H9 (cell line): ENCODE measurements around the gene TEX19. TPM values are rescaled to one million over a fixed set of nuclear protein-coding genes. Genes with fewer than 3 reads are reported as not detected.

Source experiments
- DNase-seq: peaks from one replicate; pipeline ENCODE4 v3.0.0-alpha.2; 2017
- H2AFZ ChIP-seq: one replicate; pipeline ENCODE4 v1.6.1; 2013; ENCODE audit warnings: mild to moderate bottlenecking, low read length, control low read depth, moderate library complexity
- H2AK5ac ChIP-seq: 2 replicates; pipeline ENCODE4 v1.6.1; 2013; ENCODE audit warnings: low read length, control low read depth, mixed read lengths; ENCODE audit not compliant: insufficient read length
- H2BK120ac ChIP-seq: one replicate; pipeline ENCODE4 v1.6.1; 2013; ENCODE audit warnings: low read depth, mild to moderate bottlenecking, low read length, control low read depth, inconsistent platforms; ENCODE audit not compliant: poor library complexity, severe bottlenecking
- H2BK12ac ChIP-seq: 2 replicates; pipeline ENCODE4 v1.6.1; 2013; ENCODE audit warnings: low read length, control low read depth, mixed read lengths, low read depth; ENCODE audit not compliant: insufficient read length
- H2BK15ac ChIP-seq: 2 replicates; pipeline ENCODE4 v1.6.1; 2013; ENCODE audit warnings: low read depth, low read length, control low read depth
- H2BK20ac ChIP-seq: one replicate; pipeline ENCODE4 v1.6.1; 2013; ENCODE audit warnings: low read depth, mild to moderate bottlenecking, low read length, control low read depth, inconsistent platforms; ENCODE audit not compliant: poor library complexity, severe bottlenecking
- H2BK5ac ChIP-seq: 2 replicates; pipeline ENCODE4 v1.6.1; 2013; ENCODE audit warnings: low read length, control low read depth, mixed read lengths; ENCODE audit not compliant: insufficient read length
- H3K14ac ChIP-seq: 2 replicates; pipeline ENCODE4 v1.6.1; 2013; ENCODE audit warnings: low read length, control low read depth; ENCODE audit not compliant: insufficient read depth
- H3K18ac ChIP-seq: 2 replicates; pipeline ENCODE4 v1.6.1; 2013; ENCODE audit warnings: low read depth, mild to moderate bottlenecking, mixed read lengths, low read length, control low read depth; ENCODE audit not compliant: insufficient read length
- H3K23ac ChIP-seq: 2 replicates; pipeline ENCODE4 v1.6.1; 2013; ENCODE audit warnings: low read length, control low read depth, mixed read lengths, low read depth; ENCODE audit not compliant: insufficient read length
- H3K23me2 ChIP-seq: 2 replicates; pipeline ENCODE4 v1.6.1; 2013; ENCODE audit warnings: low read depth, mild to moderate bottlenecking, mixed read lengths, low read length, control low read depth; ENCODE audit not compliant: insufficient read length, poor library complexity, severe bottlenecking
- H3K27ac ChIP-seq: 2 replicates; pipeline ENCODE4 v1.5.1; 2013; ENCODE audit warnings: low read length, control low read depth, mixed read lengths, low read depth; ENCODE audit not compliant: insufficient read length
- H3K27me3 ChIP-seq: 2 replicates; pipeline ENCODE4 v1.6.1; 2013; ENCODE audit warnings: low read length, control low read depth, inconsistent platforms; ENCODE audit not compliant: insufficient read depth
- H3K4ac ChIP-seq: 2 replicates; pipeline ENCODE4 v1.6.1; 2013; ENCODE audit warnings: low read depth, mild to moderate bottlenecking, control low read depth, inconsistent platforms, low read length, moderate library complexity
- H3K4me1 ChIP-seq: 2 replicates; pipeline ENCODE4 v1.6.1; 2013; ENCODE audit warnings: low read length, control low read depth, inconsistent platforms; ENCODE audit not compliant: insufficient read depth
- H3K4me2 ChIP-seq: 2 replicates; pipeline ENCODE4 v1.6.1; 2013; ENCODE audit warnings: low read length, control low read depth, mixed read lengths; ENCODE audit not compliant: insufficient read length, insufficient read depth
- H3K56ac ChIP-seq: 2 replicates; pipeline ENCODE4 v1.6.1; 2013; ENCODE audit warnings: low read depth, mild to moderate bottlenecking, mixed read lengths, low read length, control low read depth; ENCODE audit not compliant: insufficient read length
- H3K79me1 ChIP-seq: 2 replicates; pipeline ENCODE4 v1.6.1; 2013; ENCODE audit warnings: low read depth, mild to moderate bottlenecking, moderate library complexity, low read length, control low read depth, inconsistent platforms; ENCODE audit not compliant: insufficient read depth, poor library complexity, severe bottlenecking
- H3K79me2 ChIP-seq: 2 replicates; pipeline ENCODE4 v1.6.1; 2013; ENCODE audit warnings: low read length, control low read depth, inconsistent platforms; ENCODE audit not compliant: insufficient read depth
- H3K9ac ChIP-seq: 2 replicates; pipeline ENCODE4 v1.6.1; 2013; ENCODE audit warnings: low read length, control low read depth, mixed read lengths; ENCODE audit not compliant: insufficient read length; ENCODE audit errors: extremely low read depth
- H3K9me3 ChIP-seq: one replicate; pipeline ENCODE4 v1.6.1; 2013; ENCODE audit warnings: low read depth, low read length, inconsistent platforms; ENCODE audit not compliant: control insufficient read depth
- H3T11ph ChIP-seq: one replicate; pipeline ENCODE4 v1.6.1; 2013; ENCODE audit warnings: mild to moderate bottlenecking, low read length, control low read depth, inconsistent platforms
- H4K20me1 ChIP-seq: one replicate; pipeline ENCODE4 v1.6.1; 2013; ENCODE audit not compliant: control insufficient read depth, insufficient read length, insufficient read depth
- H4K5ac ChIP-seq: 2 replicates; pipeline ENCODE4 v1.6.1; 2013; ENCODE audit warnings: low read depth, mild to moderate bottlenecking, mixed read lengths, low read length, control low read depth; ENCODE audit not compliant: insufficient read length
- H4K8ac ChIP-seq: replicated peaks from 2 replicates; pipeline ENCODE4 v1.6.1; 2013; ENCODE audit warnings: low read length, control low read depth, mixed read lengths, low read depth; ENCODE audit not compliant: insufficient read length
- H4K91ac ChIP-seq: 2 replicates; pipeline ENCODE4 v1.6.1; 2013; ENCODE audit warnings: low read depth, mild to moderate bottlenecking, moderate library complexity, mixed read lengths, low read length, control low read depth; ENCODE audit not compliant: insufficient read length
- H3K27ac Mint-ChIP-seq, 3 experiments: 2 replicates in 2 of 3; 3 replicates in 1 of 3; pipeline ENCODE4 v1.8.0; 2020 to 2021; ENCODE audit warnings: mixed read lengths in 3 of 3, mild to moderate bottlenecking in 1 of 3, moderate library complexity in 1 of 3
- H3K27me3 Mint-ChIP-seq: 2 replicates; pipeline ENCODE4 v1.8.0; 2021; ENCODE audit warnings: low read depth, mild to moderate bottlenecking, moderate library complexity, mixed read lengths
- H3K36me3 Mint-ChIP-seq, 3 experiments: 2 replicates in 2 of 3; 3 replicates in 1 of 3; pipeline ENCODE4 v1.8.0; 2020 to 2021; ENCODE audit warnings: low read depth in 3 of 3, mixed read lengths in 3 of 3; ENCODE audit not compliant: insufficient read depth in 1 of 3
- H3K4me1 Mint-ChIP-seq, 2 experiments: 2 replicates each; pipeline ENCODE4 v1.8.0; 2020; ENCODE audit warnings: mixed read lengths in 2 of 2
- H3K4me3 Mint-ChIP-seq, 2 experiments: 2 replicates in 1 of 2; 3 replicates in 1 of 2; pipeline ENCODE4 v1.8.0; 2020 to 2021; ENCODE audit warnings: mild to moderate bottlenecking in 2 of 2, mixed read lengths in 2 of 2, moderate library complexity in 1 of 2
- H3K9me3 Mint-ChIP-seq, 2 experiments: 2 replicates in 1 of 2; 3 replicates in 1 of 2; pipeline ENCODE4 v1.8.0; 2020; ENCODE audit warnings: mild to moderate bottlenecking in 2 of 2, mixed read lengths in 2 of 2, moderate library complexity in 1 of 2
- WGBS: extraction: QIAGEN DNeasy Blood & Tissue Kit; methylation state at CpG from one replicate; pipeline ENCODE4 v1.1.7; 2013; ENCODE audit warnings: missing lambda C conversion rate, low lambda C conversion rate, mixed read lengths; ENCODE audit not compliant: insufficient read length; ENCODE audit errors: extremely low coverage; 5-methylcytosine and 5-hydroxymethylcytosine counted together
- total RNA-seq: library from RNA; stranded (reverse); gene quantifications from 2 replicates; pipeline ENCODE4 v1.2.1, GENCODE V29; 2021
- TF ChIP-seq, protein P1 (sequence below): fragments of 200-600 bp; sonication (generic); conservative IDR thresholded peaks from 3 replicates; pipeline ENCODE4 v1.8.0; 2021; ENCODE audit warnings: antibody characterized with exemption, mild to moderate bottlenecking

TEX19 gene
- total RNA-seq, 1 experiment from 2014 or later, result 1.4 TPM

GRCh38 chr17:82397449-82398335 is 38.6 kb downstream of the TEX19 start:
- Histone ChIP-seq H2AK5ac (no peak overlapping the region), H3T11ph (no peak overlapping the region), H3K27me3 (no peaks in the 10 kb centered on the region), H3K4me1 (no peaks in the 10 kb centered on the region), H3K9ac (no peak overlapping the region), H3K27ac (no peak overlapping the region), H4K8ac (no peak overlapping the region), H3K4me2 (no peak overlapping the region), H2BK15ac (no peak overlapping the region), H3K23ac (no peak overlapping the region), H4K5ac (no peak overlapping the region), H3K4ac (no peak overlapping the region), H3K18ac (no peak overlapping the region), H2BK5ac (no peak overlapping the region), H4K20me1 (no peaks in the 10 kb centered on the region), H3K79me1 (no peaks in the 10 kb centered on the region), H3K14ac (no peak overlapping the region; the same call in 1 of the 2 replicates), H2AFZ (no peak overlapping the region), H3K23me2 (no peaks in the 10 kb centered on the region), H3K56ac (no peak overlapping the region), H3K79me2 (no peaks in the 10 kb centered on the region), H3K9me3 (no peaks in the 10 kb centered on the region), H4K91ac (no peak overlapping the region), H2BK12ac (no peak overlapping the region), H2BK120ac (no peak overlapping the region), H2BK20ac (no peak overlapping the region)
- Mint-ChIP-seq H3K4me1 (no peaks in the 10 kb centered on the region; a peak in 1 of 4 replicates), H3K27ac (0 out of 7 replicates have a peak overlapping the region, but pooled peaks of 1 of the 3 experiments have one; percentile 40), H3K27me3 (no peaks in the 10 kb centered on the region), H3K9me3 (no peaks in the 10 kb centered on the region), H3K36me3 (peaks cover 2 to 16% (median 15%) of the 10 kb centered on the region in 3 experiments), H3K4me3 (no peak overlapping the region)
- TF ChIP-seq, protein P1, sequence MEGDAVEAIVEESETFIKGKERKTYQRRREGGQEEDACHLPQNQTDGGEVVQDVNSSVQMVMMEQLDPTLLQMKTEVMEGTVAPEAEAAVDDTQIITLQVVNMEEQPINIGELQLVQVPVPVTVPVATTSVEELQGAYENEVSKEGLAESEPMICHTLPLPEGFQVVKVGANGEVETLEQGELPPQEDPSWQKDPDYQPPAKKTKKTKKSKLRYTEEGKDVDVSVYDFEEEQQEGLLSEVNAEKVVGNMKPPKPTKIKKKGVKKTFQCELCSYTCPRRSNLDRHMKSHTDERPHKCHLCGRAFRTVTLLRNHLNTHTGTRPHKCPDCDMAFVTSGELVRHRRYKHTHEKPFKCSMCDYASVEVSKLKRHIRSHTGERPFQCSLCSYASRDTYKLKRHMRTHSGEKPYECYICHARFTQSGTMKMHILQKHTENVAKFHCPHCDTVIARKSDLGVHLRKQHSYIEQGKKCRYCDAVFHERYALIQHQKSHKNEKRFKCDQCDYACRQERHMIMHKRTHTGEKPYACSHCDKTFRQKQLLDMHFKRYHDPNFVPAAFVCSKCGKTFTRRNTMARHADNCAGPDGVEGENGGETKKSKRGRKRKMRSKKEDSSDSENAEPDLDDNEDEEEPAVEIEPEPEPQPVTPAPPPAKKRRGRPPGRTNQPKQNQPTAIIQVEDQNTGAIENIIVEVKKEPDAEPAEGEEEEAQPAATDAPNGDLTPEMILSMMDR, result no peak
- WGBS, result no CpG with 5 or more reads among the region's 38 CpGs
- no peak for DNase-seq
